Measurements from ENCODE around the gene MCOLN3. TPM values are rescaled to one million over a fixed set of nuclear protein-coding genes. Genes with fewer than 3 reads are reported as not detected.
"Not testable (repeated sequence)": the region's sequence is repeated elsewhere in the genome, so short reads cannot be mapped to it uniquely, and the experiment has no call there.

The MCOLN3 gene
- polyA plus RNA-seq, 12 donors = 1.2 to 10.8 (median 2.4) TPM; not detected in 1

- DNase-seq = no peak
Measured at GRCh38 chr1:84995484-84996334, 52.6 kb downstream of the MCOLN3 start.

DNA sequence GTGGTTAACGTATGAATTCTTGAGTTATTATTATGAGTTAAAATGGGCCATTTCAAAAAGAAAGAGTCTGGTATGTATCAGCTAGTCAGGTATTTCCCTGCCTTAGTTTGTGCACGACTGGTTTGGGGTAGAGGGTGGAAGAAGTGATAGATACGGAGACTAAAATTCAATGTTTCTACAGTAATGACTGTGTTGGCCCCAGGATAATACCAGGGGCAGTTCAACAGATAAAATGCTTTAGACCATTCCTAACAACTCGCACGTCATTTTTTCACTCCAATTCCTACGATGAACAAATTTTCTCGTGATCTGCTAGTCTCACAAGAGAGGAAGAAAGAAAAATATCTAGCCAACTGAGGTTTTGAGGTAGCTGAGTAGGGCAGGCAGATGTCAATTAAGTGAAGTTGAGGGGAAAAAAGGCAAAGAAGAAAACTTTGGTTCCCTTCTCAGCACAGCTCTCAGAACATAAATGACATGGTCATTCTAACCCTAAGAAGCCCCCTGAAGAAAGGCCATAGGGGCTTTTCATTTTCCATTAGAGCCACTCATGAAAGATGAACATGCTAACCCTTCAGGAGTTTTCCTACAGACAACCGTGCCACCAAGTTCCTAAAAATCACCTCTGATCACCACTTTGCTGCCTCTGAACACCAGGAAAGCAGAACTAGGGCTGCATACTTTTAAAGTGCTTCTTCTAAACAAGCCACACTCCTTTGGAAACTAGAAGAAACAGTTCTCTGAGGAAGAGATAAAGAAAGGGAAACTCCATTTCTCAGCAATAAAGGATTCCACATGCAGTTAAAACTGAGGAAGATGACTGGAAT is 57.0 kb downstream of the MCOLN3 start:
- DNase-seq = no peak

DNA sequence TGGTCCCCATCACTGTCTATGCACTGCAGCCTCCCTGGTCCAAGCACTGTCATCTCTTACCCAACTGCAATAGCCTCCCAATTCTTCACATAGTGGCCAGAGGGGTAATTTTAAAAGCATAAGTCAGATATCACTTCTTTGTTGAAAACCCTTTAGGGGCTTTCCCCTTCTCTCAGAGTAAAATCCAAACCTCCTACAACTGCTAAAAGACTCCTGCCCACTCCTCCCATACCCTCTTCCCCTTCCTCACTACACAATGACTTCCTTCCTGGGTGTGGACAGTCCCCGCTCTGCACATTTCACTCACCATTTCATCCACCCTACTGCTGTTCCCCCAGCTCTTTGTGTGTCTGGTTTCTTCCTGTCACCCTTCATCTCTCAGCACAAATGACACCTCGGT is 59.7 kb downstream of the MCOLN3 start:
- no peak for DNase-seq

DNA sequence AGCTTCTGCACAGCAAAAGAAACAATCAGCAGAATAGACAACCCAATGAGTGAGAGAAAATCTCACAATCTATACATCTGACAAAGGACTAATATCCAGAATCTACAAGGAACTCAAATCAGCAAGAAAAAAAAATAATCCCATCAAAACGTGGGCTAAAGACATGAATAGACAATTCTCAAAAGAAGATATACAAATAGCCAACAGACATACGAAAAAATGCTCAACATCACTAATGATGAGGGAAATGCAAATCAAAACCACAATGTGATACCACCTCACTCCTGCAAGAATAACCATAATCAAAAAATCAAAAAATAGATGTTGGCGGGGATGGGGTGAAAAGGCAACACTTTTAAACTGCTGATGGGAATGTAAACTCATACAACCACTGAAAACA is 61.7 kb downstream of the MCOLN3 start:
- DNase-seq = not testable (repeated sequence)

GRCh38 chr1:84985365-84985764 is 62.9 kb downstream of the MCOLN3 start:
- no peak for DNase-seq

DNA sequence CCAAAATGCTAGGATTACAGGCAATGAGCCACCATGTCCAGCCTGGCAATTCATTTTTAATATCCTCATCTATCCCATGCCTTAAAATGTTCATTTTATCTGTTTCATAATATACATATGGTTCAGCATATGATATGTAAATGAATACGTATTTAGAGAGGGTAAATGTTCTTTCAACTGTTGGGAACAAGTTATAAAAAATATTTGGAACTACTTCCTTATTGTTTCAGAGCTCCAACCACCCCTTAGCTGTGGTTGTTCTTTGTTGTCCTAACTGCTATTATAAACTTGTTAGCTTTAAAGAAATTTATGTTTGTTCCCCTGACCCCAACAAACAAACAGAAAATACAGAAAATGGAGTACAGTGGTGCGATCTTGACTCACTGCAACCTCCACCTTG is 65.9 kb downstream of the MCOLN3 start:
- DNase-seq = no peak

GRCh38 chr1:84975035-84975434 is 73.3 kb downstream of the MCOLN3 start:
- DNase-seq = no peak

DNA sequence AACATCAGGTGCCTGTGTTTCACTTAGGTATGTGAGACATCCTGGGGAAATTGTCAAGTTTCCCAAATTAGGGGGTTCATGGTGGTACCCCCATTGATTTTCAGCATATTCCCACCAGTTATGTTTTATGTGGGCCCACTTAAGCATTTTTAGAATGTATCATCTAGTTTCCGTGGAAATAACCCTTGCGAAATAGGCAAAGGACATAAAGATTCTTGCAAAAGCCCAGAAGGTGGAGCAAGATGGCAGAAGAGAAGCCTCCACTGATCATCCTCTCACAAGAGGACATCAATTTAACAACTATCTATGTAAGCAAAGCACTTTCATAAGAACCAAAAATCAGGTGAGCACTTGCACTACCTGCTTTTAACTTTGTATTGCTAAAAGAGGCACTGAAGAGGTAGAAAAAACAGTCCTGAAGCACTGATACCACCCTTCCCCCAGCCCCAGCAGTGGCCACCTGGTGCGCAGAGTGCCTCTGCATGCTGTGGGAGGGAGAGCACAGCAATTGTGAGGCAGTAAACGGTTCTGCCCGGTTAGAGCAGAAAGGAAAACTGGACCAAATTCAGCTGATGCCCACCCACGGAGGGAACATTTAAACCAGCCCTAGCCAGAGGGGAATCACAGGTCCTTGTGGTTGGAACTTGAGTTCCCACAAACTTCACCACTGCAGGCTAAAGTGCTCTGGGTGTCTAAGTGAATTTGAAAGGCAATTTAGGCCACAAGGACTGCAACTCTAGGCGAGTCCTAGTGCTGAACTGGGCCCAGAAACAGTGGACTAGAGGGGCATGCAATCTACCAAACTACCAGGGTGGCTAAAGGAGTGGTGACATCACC is 74.6 kb downstream of the MCOLN3 start:
- DNase-seq = no peak

DNA sequence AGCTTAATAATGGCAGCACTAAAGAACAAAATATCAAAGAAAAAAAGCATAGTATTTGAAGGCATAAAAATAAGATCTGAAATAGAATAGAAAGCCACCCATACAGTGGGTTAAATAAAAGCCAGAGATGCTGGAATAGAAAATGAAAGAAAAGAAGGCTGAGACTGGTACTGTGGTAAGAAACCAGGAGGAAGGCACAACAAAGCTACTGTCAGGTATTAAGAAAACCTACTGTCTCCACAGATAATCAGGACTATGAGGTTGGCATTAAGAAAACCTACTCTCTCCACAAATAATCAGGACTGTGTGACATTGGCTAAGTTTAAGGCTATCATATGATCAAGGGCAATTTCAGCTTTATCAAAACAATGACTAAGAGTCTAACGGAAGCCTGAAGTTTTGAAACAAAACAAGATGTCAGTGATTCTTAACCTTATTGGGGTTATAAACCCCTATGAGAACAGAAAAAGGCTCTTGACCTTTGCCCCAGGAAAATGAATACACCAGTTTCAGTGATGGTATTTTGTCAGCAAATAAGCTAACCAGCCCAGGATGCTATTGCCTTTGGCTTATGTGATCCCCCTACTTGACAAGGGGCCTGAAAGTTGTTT is 75.8 kb downstream of the MCOLN3 start:
- DNase-seq = no peak

GRCh38 chr1:84971957-84972356 is 76.3 kb downstream of the MCOLN3 start:
- DNase-seq = no peak

- no peak for DNase-seq
Measured at GRCh38 chr1:84969489-84970250, 78.6 kb downstream of the MCOLN3 start.

GRCh38 chr1:84968865-84969264 is 79.4 kb downstream of the MCOLN3 start:
- no peak for DNase-seq

GRCh38 chr1:84968101-84968500 is 80.2 kb downstream of the MCOLN3 start:
- DNase-seq = no peak

Other genes with a start within 250 kb of the MCOLN3 start
- gene LPAR3, start 155.3 kb downstream of the MCOLN3 start, polyA plus RNA-seq (ENCODE audit: insufficient read length in 12 of 12) = 1 to 10 TPM in 1 of 12 donors, under 1 TPM in 8, not detected in 3; 0.07 to 1.7 (median 0.18) TPM
- 1 to 10 TPM in 1 of 12 donors, under 1 TPM in 7, not detected in 4; 0.05 to 2.4 (median 0.40) TPM for gene MCOLN2, start 51.4 kb downstream of the MCOLN3 start, polyA plus RNA-seq (ENCODE audit: insufficient read length in 12 of 12)
- 1 to 10 TPM in 11 of 12 donors, not detected in 1; 2.6 to 7.4 (median 4.0) TPM for gene SYDE2, start 152.5 kb upstream of the MCOLN3 start, polyA plus RNA-seq (ENCODE audit: insufficient read length in 12 of 12)
- 10 to 100 TPM in 11 of 12 donors, not detected in 1; 22.1 to 33.0 (median 28.9) TPM for gene C1orf52, start 211.2 kb upstream of the MCOLN3 start, polyA plus RNA-seq (ENCODE audit: insufficient read length in 12 of 12)
- gene BCL10, start 228.1 kb upstream of the MCOLN3 start, polyA plus RNA-seq (ENCODE audit: insufficient read length in 12 of 12) = 10 to 100 TPM in 11 of 12 donors, not detected in 1; 12.0 to 19.6 (median 14.7) TPM